IPS-11a (cell line): ENCODE results near the gene NQO2.

Experiments used
- H3K4me3 ChIP-seq: one replicate; pipeline ENCODE4 v1.5.1; 2013; ENCODE audit warnings: low read depth, low read length, control low read depth

Gene NQO2

DNA sequence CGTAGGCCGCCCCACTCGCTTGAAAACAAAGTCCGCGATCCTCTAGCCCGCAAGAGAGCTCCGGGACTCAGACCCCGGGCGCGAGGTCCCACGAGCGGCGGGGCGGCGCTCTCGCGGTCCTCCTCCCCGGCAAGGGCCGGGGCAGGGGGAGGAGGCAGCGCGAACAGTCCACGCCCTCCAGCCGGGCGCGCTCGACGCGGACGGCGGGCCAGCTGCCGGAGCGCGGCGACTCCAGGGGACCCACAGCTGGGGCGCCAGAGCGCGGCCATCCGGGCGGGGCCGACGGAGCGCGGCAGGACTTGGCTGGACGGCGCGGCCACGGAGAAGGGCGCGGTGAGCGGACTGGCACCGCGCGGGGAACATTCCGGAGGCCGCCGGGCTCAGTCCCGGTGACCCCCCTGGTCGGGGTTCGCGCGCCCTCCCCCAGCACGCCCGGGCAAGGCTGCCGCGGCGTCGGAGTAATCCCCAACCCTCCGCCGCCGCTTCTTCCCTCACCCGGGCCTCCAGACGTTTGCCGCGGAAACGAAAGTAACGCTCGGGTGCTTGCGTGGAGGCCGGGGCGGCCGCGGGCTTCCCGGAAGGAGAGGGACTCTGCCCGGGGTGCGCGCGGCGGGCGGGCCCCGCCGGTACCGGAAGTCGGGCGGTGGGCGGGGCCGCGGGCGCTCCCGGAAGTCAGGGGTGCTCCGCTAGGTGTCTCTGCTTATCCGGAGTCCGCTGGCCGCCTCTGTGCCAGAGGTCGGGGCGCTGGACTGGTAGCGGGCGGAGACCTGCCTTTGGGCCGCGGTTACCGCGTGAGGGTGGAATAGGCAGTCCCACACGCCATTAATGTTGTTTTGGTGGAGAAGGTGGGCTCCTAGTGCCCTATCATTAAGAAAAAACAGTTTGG is 68.9 kb downstream of the NQO2 start, which contains the start of gene RIPK1:
Gene RIPK1 (plus strand): TSS at position 166 of the 886 bp plus-strand sequence. CDS start 8,330 bp downstream, outside the sequence.
- H3K4me3 ChIP-seq = peak within 1 kb of the TSS; percentile 70
